Measurements from ENCODE around the gene GYG1. TPM values are rescaled to one million over a fixed set of nuclear protein-coding genes. Genes with fewer than 3 reads are reported as not detected.

The GYG1 gene
- total RNA-seq, 1 donor from 2014 or later = 33.1 TPM

DNA sequence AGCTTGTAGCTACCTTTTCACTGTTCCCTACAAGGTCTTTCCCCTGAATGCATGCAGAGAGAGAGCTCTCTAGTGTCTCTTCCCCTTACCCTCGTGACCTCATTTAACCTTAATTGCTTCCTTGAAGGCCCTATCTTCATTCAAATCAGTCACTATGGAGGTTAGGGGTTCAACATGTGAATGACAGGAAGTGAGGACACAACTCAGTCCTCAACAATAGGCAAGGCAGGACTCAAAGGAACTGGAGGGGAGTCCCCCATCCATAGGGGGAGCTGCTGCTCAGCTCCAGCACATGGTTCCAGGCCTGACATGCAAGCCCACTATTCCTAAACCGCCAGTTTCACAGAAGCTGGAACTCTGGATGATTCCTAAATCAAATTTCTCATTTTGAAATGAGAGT lies 33.8 kb upstream of the GYG1 start:
- Mint-ChIP-seq H3K4me1 (ENCODE audit: unreplicated experiment) (peaks cover 20% of the 10 kb centered on the region), H3K27ac (no peak overlapping the region)
- no peak for DNase-seq (ENCODE audit: extremely low spot score, unreplicated experiment)

DNA sequence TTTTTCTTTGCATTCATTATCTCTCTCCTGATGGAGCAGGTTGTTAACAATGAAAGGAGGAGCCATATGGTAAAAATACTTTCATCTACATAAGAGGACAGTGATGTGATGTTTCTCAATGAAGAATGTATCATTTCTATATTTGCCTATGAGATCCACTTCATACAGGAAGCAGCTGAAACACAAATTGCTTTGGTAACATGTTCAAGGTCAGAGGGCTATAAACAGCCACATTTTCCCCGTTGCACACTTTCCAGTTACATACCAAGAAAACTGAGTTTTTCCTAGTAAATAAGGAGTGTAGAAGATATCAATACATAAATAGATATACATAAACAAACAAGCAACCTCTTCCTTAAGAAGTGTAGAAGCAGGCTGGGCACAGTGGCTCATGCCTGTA lies 32.6 kb upstream of the GYG1 start:
- no peak overlapping the region for H3K27ac Mint-ChIP-seq
- H3K4me3 Mint-ChIP-seq = no peak overlapping the region
- no peak for TF ChIP-seq CTCF (conservative IDR thresholded peaks at IDR 0.05)
- DNase-seq (ENCODE audit: extremely low spot score, unreplicated experiment) = no peak
- H3K27me3 Mint-ChIP-seq = no peaks in the 10 kb centered on the region
- no peaks in the 10 kb centered on the region for H3K9me3 Mint-ChIP-seq
- H3K36me3 Mint-ChIP-seq = no peaks in the 10 kb centered on the region
- peaks cover 20% of the 10 kb centered on the region for H3K4me1 Mint-ChIP-seq (ENCODE audit: unreplicated experiment)

More for the DNA sequence above, 33.8 kb upstream of the GYG1 start:
- Mint-ChIP-seq H3K4me3 (no peak overlapping the region), H3K27me3 (no peaks in the 10 kb centered on the region), H3K36me3 (no peaks in the 10 kb centered on the region), H3K9me3 (no peaks in the 10 kb centered on the region)
- TF ChIP-seq CTCF (conservative IDR thresholded peaks at IDR 0.05) = peak; percentile 29

DNA sequence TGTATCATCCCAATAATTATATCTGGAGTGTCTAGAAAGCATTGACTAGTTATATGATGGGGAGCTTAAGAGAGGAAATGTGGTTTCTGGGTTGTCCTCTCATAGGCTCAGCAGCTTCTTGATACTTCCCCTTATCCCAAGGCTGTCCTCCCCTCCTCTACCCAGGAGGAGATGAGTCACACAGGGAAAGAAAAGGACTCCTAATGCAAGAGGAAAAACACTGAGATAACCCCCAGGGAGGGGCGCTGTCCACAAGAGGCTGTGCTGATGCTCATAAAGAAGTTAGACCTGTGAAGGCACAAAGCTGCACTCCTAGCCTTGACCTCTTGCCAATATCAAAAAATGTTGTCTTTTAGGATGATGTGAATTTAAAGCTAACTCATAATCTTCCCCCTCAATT lies 28.8 kb upstream of the GYG1 start:
- Mint-ChIP-seq H3K27ac (no peak overlapping the region), H3K9me3 (no peaks in the 10 kb centered on the region), H3K4me1 (ENCODE audit: unreplicated experiment) (no peaks in the 10 kb centered on the region), H3K27me3 (no peaks in the 10 kb centered on the region), H3K4me3 (no peak overlapping the region), H3K36me3 (no peaks in the 10 kb centered on the region)
- DNase-seq (ENCODE audit: extremely low spot score, unreplicated experiment) = no peak
- no peak for TF ChIP-seq CTCF (conservative IDR thresholded peaks at IDR 0.05)

DNA sequence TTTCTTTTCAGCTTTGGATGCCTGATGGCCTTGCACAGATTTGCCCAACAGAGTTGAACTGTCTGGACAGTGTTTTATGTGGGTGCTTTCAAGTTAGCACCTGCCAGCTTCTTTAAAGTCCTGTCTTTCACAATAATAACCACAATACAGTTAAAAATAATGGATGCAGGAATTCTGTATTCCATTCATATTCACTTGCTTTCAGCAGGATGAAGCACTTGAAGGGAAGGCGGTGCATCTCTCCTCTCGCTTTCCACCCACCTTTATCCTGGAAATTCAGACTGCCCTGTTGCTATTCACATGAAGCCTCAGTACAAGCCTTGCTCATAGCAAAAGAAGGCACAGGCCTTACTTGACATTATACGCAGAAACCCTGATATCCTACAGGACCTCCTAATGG lies 26.5 kb upstream of the GYG1 start:
- no peaks in the 10 kb centered on the region for H3K9me3 Mint-ChIP-seq
- no peak overlapping the region for H3K27ac Mint-ChIP-seq
- TF ChIP-seq CTCF (conservative IDR thresholded peaks at IDR 0.05) = no peak
- DNase-seq (ENCODE audit: extremely low spot score, unreplicated experiment) = no peak
- no peaks in the 10 kb centered on the region for H3K27me3 Mint-ChIP-seq
- H3K36me3 Mint-ChIP-seq = no peaks in the 10 kb centered on the region
- no peak overlapping the region for H3K4me3 Mint-ChIP-seq
- no peaks in the 10 kb centered on the region for H3K4me1 Mint-ChIP-seq (ENCODE audit: unreplicated experiment)

DNA sequence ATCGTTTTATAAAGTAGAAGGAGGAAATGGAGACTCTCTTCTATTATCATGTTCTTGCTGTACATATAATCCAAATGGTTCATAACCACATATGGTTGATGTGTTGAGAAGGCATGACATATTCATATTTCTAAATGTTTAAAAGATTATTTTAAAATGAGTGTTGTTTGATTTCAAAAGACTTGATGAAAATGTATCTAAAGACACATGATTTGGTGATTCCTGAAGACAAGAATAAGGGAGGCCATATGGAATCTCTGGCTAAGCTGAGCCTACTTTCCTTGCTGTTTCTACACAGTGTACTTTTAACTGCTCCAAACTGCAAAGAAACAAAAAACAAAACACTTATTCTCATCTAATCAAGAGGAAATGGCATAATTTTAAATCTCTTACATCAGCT lies 23.0 kb upstream of the GYG1 start:
- H3K36me3 Mint-ChIP-seq = no peaks in the 10 kb centered on the region
- no peak for DNase-seq (ENCODE audit: extremely low spot score, unreplicated experiment)
- TF ChIP-seq CTCF (conservative IDR thresholded peaks at IDR 0.05) = no peak
- H3K27ac Mint-ChIP-seq = no peak overlapping the region
- peaks cover 5% of the 10 kb centered on the region for H3K4me1 Mint-ChIP-seq (ENCODE audit: unreplicated experiment)
- no peak overlapping the region for H3K4me3 Mint-ChIP-seq
- no peaks in the 10 kb centered on the region for H3K9me3 Mint-ChIP-seq
- no peaks in the 10 kb centered on the region for H3K27me3 Mint-ChIP-seq

DNA sequence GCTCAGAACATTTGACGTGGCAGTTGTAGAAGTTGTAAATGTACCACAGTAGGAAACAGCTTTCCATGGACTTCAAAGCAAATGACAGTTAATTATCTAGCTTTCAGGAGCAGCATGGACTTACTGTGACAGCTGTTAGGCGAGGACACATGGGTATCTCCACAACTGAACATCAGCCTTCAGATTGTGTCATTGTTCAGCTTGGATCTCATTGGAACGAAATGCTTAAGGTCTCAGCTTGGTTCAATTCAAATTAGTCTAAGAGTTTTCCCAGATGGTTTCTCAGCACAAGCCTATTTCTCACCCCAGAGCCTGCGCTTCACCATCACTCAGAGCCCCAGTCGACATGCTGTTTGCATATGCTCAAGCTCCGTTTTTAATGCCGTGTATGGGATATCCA lies 21.1 kb upstream of the GYG1 start:
- no peak overlapping the region for H3K27ac Mint-ChIP-seq
- no peak for TF ChIP-seq CTCF (conservative IDR thresholded peaks at IDR 0.05)
- DNase-seq (ENCODE audit: extremely low spot score, unreplicated experiment) = no peak
- peaks cover 5% of the 10 kb centered on the region for H3K4me1 Mint-ChIP-seq (ENCODE audit: unreplicated experiment)
- H3K36me3 Mint-ChIP-seq = no peaks in the 10 kb centered on the region
- H3K9me3 Mint-ChIP-seq = no peaks in the 10 kb centered on the region
- no peak overlapping the region for H3K4me3 Mint-ChIP-seq
- no peaks in the 10 kb centered on the region for H3K27me3 Mint-ChIP-seq

All from type B pancreatic cell (in vitro differentiated cells).